HepG2 (cell line): Measurements from ENCODE around the gene C11orf24. TPM values are rescaled to one million over a fixed set of nuclear protein-coding genes. Genes with fewer than 3 reads are reported as not detected.

Source experiments
- CAMTA2 ChIP-seq: sonication (generic); formaldehyde crosslinking; IDR thresholded peaks from 2 replicates; pipeline ENCODE4 v1.4.0; 2020; ENCODE audit warnings: mild to moderate bottlenecking, missing genetic modification reagents, borderline replicate concordance
- GABPA ChIP-seq, 2 experiments: IDR thresholded peaks; 2 replicates each; pipeline ENCODE4 v1.6.1; 2011 to 2016; ENCODE audit warnings: low read depth in 2 of 2, low read length in 1 of 2, missing biosample characterization in 1 of 2, missing genetic modification characterization in 1 of 2
- MEF2D ChIP-seq: sonication (generic); formaldehyde crosslinking; IDR thresholded peaks from 2 replicates; pipeline ENCODE4 v1.5.1; 2020; ENCODE audit warnings: mild to moderate bottlenecking, missing genetic modification reagents
- PLRG1 ChIP-seq: fragments of 450-650 bp; conservative IDR thresholded peaks from 2 replicates; pipeline ENCODE4 v1.6.1; 2016
- RXRB ChIP-seq: IDR thresholded peaks from 2 replicates; pipeline ENCODE4 v1.6.1; 2016; ENCODE audit warnings: borderline replicate concordance, missing genetic modification reagents, missing compliant biosample characterization
- SP140L ChIP-seq: sonication (generic); formaldehyde crosslinking; IDR thresholded peaks from 2 replicates; pipeline ENCODE4 v1.4.0; 2020; ENCODE audit warnings: missing genetic modification reagents, borderline replicate concordance
- TOPORS ChIP-seq: sonication (generic); formaldehyde crosslinking; IDR thresholded peaks from 2 replicates; pipeline ENCODE4 v1.8.0; 2023; ENCODE audit warnings: mild to moderate bottlenecking, missing genetic modification reagents
- U2AF1 ChIP-seq: fragments of 200-400 bp; formaldehyde crosslinking; optimal IDR thresholded peaks from 2 replicates; pipeline ENCODE3; 2017; ENCODE audit warnings: mild to moderate bottlenecking, low read depth, low read length
- ZBTB38 ChIP-seq: sonication (generic); formaldehyde crosslinking; IDR thresholded peaks from 2 replicates; pipeline ENCODE4 v1.5.1; 2020; ENCODE audit warnings: mild to moderate bottlenecking, missing genetic modification reagents
- ZBTB40 ChIP-seq, 2 experiments: fragments of 450-650 bp in 1 of 2; sonication (generic) in 1 of 2; formaldehyde crosslinking in 1 of 2; IDR thresholded peaks; 2 replicates each; pipeline versions ENCODE4 v1.6.1 to v1.8.0; 2016 to 2022; ENCODE audit warnings: antibody characterized with exemption in 1 of 2, mild to moderate bottlenecking in 1 of 2, missing genetic modification reagents in 1 of 2
- ZMAT3 ChIP-seq: sonication (generic); formaldehyde crosslinking; conservative IDR thresholded peaks from 2 replicates; pipeline ENCODE4 v1.7.0; 2021; ENCODE audit warnings: missing genetic modification reagents
- ZNF30 ChIP-seq: sonication (generic); formaldehyde crosslinking; IDR thresholded peaks from 2 replicates; pipeline ENCODE4 v1.5.0; 2020; ENCODE audit warnings: mild to moderate bottlenecking, missing genetic modification reagents
- ZNF331 ChIP-seq: sonication (generic); formaldehyde crosslinking; IDR thresholded peaks from 2 replicates; pipeline ENCODE4 v1.4.0; 2020; ENCODE audit warnings: missing genetic modification reagents
- ZNF510 ChIP-seq: sonication (generic); formaldehyde crosslinking; IDR thresholded peaks from 2 replicates; pipeline ENCODE4 v1.4.0; 2020; ENCODE audit warnings: low read depth, mild to moderate bottlenecking, missing genetic modification reagents
- ZNF720 ChIP-seq: sonication (generic); formaldehyde crosslinking; IDR thresholded peaks from 2 replicates; pipeline ENCODE4 v1.4.0; 2020; ENCODE audit warnings: missing genetic modification reagents
- ZSCAN20 ChIP-seq: sonication (generic); formaldehyde crosslinking; IDR thresholded peaks from 2 replicates; pipeline ENCODE4 v1.4.0; 2020; ENCODE audit warnings: missing genetic modification reagents, mild to moderate bottlenecking, borderline replicate concordance
- polyA plus RNA-seq, 8 experiments: library from polyadenylated mRNA; depleted of rRNA in 3 of 8; stranded (reverse) in 7 of 8; unstranded in 1 of 8; fragments of >200 nt; fragmentation: Illumina TruSeq in 4 of 8; extraction: Trizol in 4 of 8; gene quantifications; 2 replicates each; pipeline versions ENCODE4 v1.2.1 to v1.2.3, GENCODE V29; 2011 to 2016; ENCODE audit warnings: low read depth in 4 of 8, missing spikeins in 1 of 8, mixed read lengths in 1 of 8; ENCODE audit not compliant: insufficient read depth in 1 of 8
- total RNA-seq, 5 experiments: library from RNA; depleted of rRNA; stranded (reverse); fragments of >200 nt; fragmentation: Illumina TruSeq; extraction: Trizol; gene quantifications; 2 replicates each; pipeline ENCODE4 v1.2.3, GENCODE V29; 2016; ENCODE audit warnings: low read depth in 1 of 5
- TF ChIP-seq, protein P1 (sequence below): sonication (generic); formaldehyde crosslinking; IDR thresholded peaks from 2 replicates; pipeline ENCODE4 v1.4.0; 2020; ENCODE audit warnings: mild to moderate bottlenecking, low read depth, missing genetic modification reagents
- TF ChIP-seq, protein P2 (sequence below): sonication (generic); formaldehyde crosslinking; IDR thresholded peaks from 2 replicates; pipeline ENCODE4 v1.4.0; 2020; ENCODE audit warnings: missing genetic modification reagents

Gene C11orf24
- total and polyA plus RNA-seq, 2 of the 13 experiments (the other 11 are each of a cell fraction or from before 2014, with no cell fraction given), result 52.9 to 55.5 TPM

DNA sequence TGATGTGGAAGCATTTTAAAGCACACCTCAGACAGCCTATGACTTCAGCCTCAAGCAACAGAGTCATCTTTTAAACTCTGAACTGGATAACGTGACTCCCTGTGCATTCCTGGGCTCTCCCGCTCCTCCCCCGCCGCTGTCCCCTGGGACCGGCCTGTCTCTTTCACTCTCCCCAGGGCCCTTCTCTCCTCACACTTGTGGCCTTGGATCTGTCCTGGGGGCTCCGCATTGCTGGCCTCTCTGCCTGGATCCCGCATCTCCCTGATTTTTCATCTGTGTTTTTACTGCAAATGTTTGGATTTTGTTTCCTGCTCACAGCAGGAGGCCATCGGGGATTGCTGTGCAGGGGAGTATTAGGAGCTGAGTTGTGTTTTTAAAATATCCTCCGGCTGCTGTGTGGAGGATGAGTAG, 15.4 kb downstream of the C11orf24 start (continued):
- TF ChIP-seq U2AF1 (no peak), PLRG1 (no peak), ZNF331 (no peak), RXRB (CRISPR knock-in tag) (peak; percentile 44; the same call in 1 of the 2 replicates), ZBTB38 (0 out of 2 replicates have a peak, but pooled peaks have one; percentile 5), ZNF30 (no peak), SP140L (no peak), ZBTB40 (IDR thresholded peaks at IDR 0.05) (no peak), ZBTB40 (CRISPR knock-in tag; IDR thresholded peaks at IDR 0.05) (no peak), TOPORS (CRISPR knock-in tag) (no peak), ZMAT3 (CRISPR knock-in tag) (no peak), CAMTA2 (CRISPR knock-in tag) (no peak), ZNF510 (CRISPR knock-in tag) (no peak), ZNF720 (CRISPR knock-in tag) (no peak), MEF2D (no peak), ZSCAN20 (CRISPR knock-in tag) (no peak), GABPA (IDR thresholded peaks at IDR 0.05; ENCODE audit: low read depth, low read length) (no peak), GABPA (CRISPR knock-in tag; IDR thresholded peaks at IDR 0.05; ENCODE audit: low read depth) (no peak)
- TF ChIP-seq, protein P1, sequence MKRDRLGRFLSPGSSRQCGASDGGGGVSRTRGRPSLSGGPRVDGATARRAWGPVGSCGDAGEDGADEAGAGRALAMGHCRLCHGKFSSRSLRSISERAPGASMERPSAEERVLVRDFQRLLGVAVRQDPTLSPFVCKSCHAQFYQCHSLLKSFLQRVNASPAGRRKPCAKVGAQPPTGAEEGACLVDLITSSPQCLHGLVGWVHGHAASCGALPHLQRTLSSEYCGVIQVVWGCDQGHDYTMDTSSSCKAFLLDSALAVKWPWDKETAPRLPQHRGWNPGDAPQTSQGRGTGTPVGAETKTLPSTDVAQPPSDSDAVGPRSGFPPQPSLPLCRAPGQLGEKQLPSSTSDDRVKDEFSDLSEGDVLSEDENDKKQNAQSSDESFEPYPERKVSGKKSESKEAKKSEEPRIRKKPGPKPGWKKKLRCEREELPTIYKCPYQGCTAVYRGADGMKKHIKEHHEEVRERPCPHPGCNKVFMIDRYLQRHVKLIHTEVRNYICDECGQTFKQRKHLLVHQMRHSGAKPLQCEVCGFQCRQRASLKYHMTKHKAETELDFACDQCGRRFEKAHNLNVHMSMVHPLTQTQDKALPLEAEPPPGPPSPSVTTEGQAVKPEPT, result no peak
- TF ChIP-seq, protein P2, sequence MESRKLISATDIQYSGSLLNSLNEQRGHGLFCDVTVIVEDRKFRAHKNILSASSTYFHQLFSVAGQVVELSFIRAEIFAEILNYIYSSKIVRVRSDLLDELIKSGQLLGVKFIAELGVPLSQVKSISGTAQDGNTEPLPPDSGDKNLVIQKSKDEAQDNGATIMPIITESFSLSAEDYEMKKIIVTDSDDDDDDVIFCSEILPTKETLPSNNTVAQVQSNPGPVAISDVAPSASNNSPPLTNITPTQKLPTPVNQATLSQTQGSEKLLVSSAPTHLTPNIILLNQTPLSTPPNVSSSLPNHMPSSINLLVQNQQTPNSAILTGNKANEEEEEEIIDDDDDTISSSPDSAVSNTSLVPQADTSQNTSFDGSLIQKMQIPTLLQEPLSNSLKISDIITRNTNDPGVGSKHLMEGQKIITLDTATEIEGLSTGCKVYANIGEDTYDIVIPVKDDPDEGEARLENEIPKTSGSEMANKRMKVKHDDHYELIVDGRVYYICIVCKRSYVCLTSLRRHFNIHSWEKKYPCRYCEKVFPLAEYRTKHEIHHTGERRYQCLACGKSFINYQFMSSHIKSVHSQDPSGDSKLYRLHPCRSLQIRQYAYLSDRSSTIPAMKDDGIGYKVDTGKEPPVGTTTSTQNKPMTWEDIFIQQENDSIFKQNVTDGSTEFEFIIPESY (CRISPR knock-in tag), result no peak
